ENCODE measurements around the gene RUNX2. TPM values are rescaled to one million over a fixed set of nuclear protein-coding genes. Genes with fewer than 3 reads are reported as not detected.

RUNX2 gene
- total RNA-seq, 2 experiments from 2014 or later, result 5.1 to 6.3 TPM

GRCh38 chr6:45522486-45522885 is 194.4 kb downstream of the RUNX2 start:
- Mint-ChIP-seq H3K27ac (no peak overlapping the region), H3K4me3 (no peak overlapping the region), H3K36me3 (no peaks in the 10 kb centered on the region), H3K27me3 (no peaks in the 10 kb centered on the region), H3K9me3 (no peaks in the 10 kb centered on the region), H3K4me1 (peaks cover 3% of the 10 kb centered on the region)
- no peak for ATAC-seq (ENCODE audit: low read depth)
- POLR2A ChIA-PET, result no interaction called here
- no peak for DNase-seq

- Mint-ChIP-seq H3K36me3 (peaks cover 2% of the 10 kb centered on the region), H3K27me3 (peaks cover 2% of the 10 kb centered on the region), H3K27ac (no peak overlapping the region), H3K4me1 (no peaks in the 10 kb centered on the region), H3K4me3 (no peak overlapping the region), H3K9me3 (no peaks in the 10 kb centered on the region)
- ATAC-seq (ENCODE audit: low read depth) (no peak), DNase-seq (no peak)
- POLR2A ChIA-PET, result no interaction called here
Measured at GRCh38 chr6:45527210-45527609, 199.1 kb downstream of the RUNX2 start.

GRCh38 chr6:45531999-45532595 is 204.0 kb downstream of the RUNX2 start:
- H3K27me3 Mint-ChIP-seq, result peaks cover 2% of the 10 kb centered on the region
- POLR2A ChIA-PET, result no interaction called here
- H3K36me3 Mint-ChIP-seq, result peaks cover 2% of the 10 kb centered on the region
- no peaks in the 10 kb centered on the region for H3K9me3 Mint-ChIP-seq
- DNase-seq (no peak), ATAC-seq (ENCODE audit: low read depth) (no peak)
- H3K27ac Mint-ChIP-seq, result no peak overlapping the region
- no peak overlapping the region for H3K4me3 Mint-ChIP-seq
- peaks cover 1% of the 10 kb centered on the region for H3K4me1 Mint-ChIP-seq

- Mint-ChIP-seq H3K9me3 (no peaks in the 10 kb centered on the region), H3K27me3 (peaks cover 2% of the 10 kb centered on the region), H3K4me1 (peaks cover 1% of the 10 kb centered on the region), H3K4me3 (no peak overlapping the region), H3K36me3 (peaks cover under 1% of the 10 kb centered on the region), H3K27ac (no peak overlapping the region)
- POLR2A ChIA-PET, result no interaction called here
- no peak for ATAC-seq (ENCODE audit: low read depth)
- no peak for DNase-seq
Measured at GRCh38 chr6:45532721-45533210, 204.6 kb downstream of the RUNX2 start.

- DNase-seq (no peak), ATAC-seq (ENCODE audit: low read depth) (no peak)
- Mint-ChIP-seq H3K9me3 (no peaks in the 10 kb centered on the region), H3K36me3 (no peaks in the 10 kb centered on the region), H3K4me1 (peaks cover 1% of the 10 kb centered on the region), H3K27me3 (peaks cover 2% of the 10 kb centered on the region), H3K27ac (no peak overlapping the region), H3K4me3 (no peak overlapping the region)
- POLR2A ChIA-PET, result no interaction called here
Measured at GRCh38 chr6:45533386-45533785, 205.3 kb downstream of the RUNX2 start.

- Mint-ChIP-seq H3K4me1 (peaks cover 1% of the 10 kb centered on the region), H3K27ac (no peak overlapping the region), H3K9me3 (no peaks in the 10 kb centered on the region), H3K27me3 (no peaks in the 10 kb centered on the region), H3K36me3 (peaks cover 3% of the 10 kb centered on the region), H3K4me3 (no peak overlapping the region)
- no peak for DNase-seq
- POLR2A ChIA-PET, result no interaction called here
- ATAC-seq (ENCODE audit: low read depth), result no peak
Measured at GRCh38 chr6:45535933-45536332, 207.8 kb downstream of the RUNX2 start.

GRCh38 chr6:45537539-45537938 is 209.4 kb downstream of the RUNX2 start:
- Mint-ChIP-seq H3K4me3 (no peak overlapping the region), H3K27me3 (no peaks in the 10 kb centered on the region), H3K9me3 (no peaks in the 10 kb centered on the region), H3K4me1 (peaks cover 1% of the 10 kb centered on the region), H3K36me3 (peaks cover 3% of the 10 kb centered on the region), H3K27ac (no peak overlapping the region)
- ATAC-seq (ENCODE audit: low read depth) (no peak), DNase-seq (no peak)
- POLR2A ChIA-PET, result no interaction called here

GRCh38 chr6:45538641-45539547 is 210.8 kb downstream of the RUNX2 start:
- Mint-ChIP-seq H3K27ac (no peak overlapping the region), H3K4me3 (no peak overlapping the region), H3K4me1 (no peaks in the 10 kb centered on the region), H3K27me3 (no peaks in the 10 kb centered on the region), H3K36me3 (peaks cover 3% of the 10 kb centered on the region), H3K9me3 (no peaks in the 10 kb centered on the region)
- POLR2A ChIA-PET, result no interaction called here
- ATAC-seq (ENCODE audit: low read depth), result no peak
- no peak for DNase-seq

GRCh38 chr6:45540375-45540920 is 212.3 kb downstream of the RUNX2 start:
- Mint-ChIP-seq H3K4me1 (no peaks in the 10 kb centered on the region), H3K4me3 (no peak overlapping the region), H3K9me3 (no peaks in the 10 kb centered on the region), H3K27me3 (no peaks in the 10 kb centered on the region), H3K36me3 (peaks cover 3% of the 10 kb centered on the region), H3K27ac (no peak overlapping the region)
- DNase-seq, result no peak
- no peak for ATAC-seq (ENCODE audit: low read depth)
- POLR2A ChIA-PET, result no interaction called here

- H3K27me3 Mint-ChIP-seq, result no peaks in the 10 kb centered on the region
- peaks cover 3% of the 10 kb centered on the region for H3K36me3 Mint-ChIP-seq
- POLR2A ChIA-PET, result no interaction called here
- H3K4me3 Mint-ChIP-seq, result no peak overlapping the region
- DNase-seq (no peak), ATAC-seq (ENCODE audit: low read depth) (no peak)
- H3K27ac Mint-ChIP-seq, result no peak overlapping the region
- no peaks in the 10 kb centered on the region for H3K4me1 Mint-ChIP-seq
- H3K9me3 Mint-ChIP-seq, result no peaks in the 10 kb centered on the region
Measured at GRCh38 chr6:45541934-45542333, 213.8 kb downstream of the RUNX2 start.

- no peaks in the 10 kb centered on the region for H3K4me1 Mint-ChIP-seq
- no peak overlapping the region for H3K27ac Mint-ChIP-seq
- H3K4me3 Mint-ChIP-seq, result no peak overlapping the region
- H3K27me3 Mint-ChIP-seq, result no peaks in the 10 kb centered on the region
- no peaks in the 10 kb centered on the region for H3K9me3 Mint-ChIP-seq
- ATAC-seq (ENCODE audit: low read depth) (no peak), DNase-seq (no peak)
- peaks cover 3% of the 10 kb centered on the region for H3K36me3 Mint-ChIP-seq
- POLR2A ChIA-PET, result no interaction called here
Measured at GRCh38 chr6:45543298-45544235, 215.4 kb downstream of the RUNX2 start.

- Mint-ChIP-seq H3K27me3 (no peaks in the 10 kb centered on the region), H3K4me3 (no peak overlapping the region), H3K9me3 (no peaks in the 10 kb centered on the region), H3K4me1 (no peaks in the 10 kb centered on the region), H3K27ac (no peak overlapping the region), H3K36me3 (no peaks in the 10 kb centered on the region)
- POLR2A ChIA-PET, result no interaction called here
- ATAC-seq (ENCODE audit: low read depth) (no peak), DNase-seq (no peak)
Measured at GRCh38 chr6:45545416-45545815, 217.3 kb downstream of the RUNX2 start.
